Measurements from ENCODE around the gene HAL.
"Not testable (repeated sequence)": the region's sequence is repeated elsewhere in the genome, so short reads cannot be mapped to it uniquely, and the experiment has no call there.

The HAL gene

DNA sequence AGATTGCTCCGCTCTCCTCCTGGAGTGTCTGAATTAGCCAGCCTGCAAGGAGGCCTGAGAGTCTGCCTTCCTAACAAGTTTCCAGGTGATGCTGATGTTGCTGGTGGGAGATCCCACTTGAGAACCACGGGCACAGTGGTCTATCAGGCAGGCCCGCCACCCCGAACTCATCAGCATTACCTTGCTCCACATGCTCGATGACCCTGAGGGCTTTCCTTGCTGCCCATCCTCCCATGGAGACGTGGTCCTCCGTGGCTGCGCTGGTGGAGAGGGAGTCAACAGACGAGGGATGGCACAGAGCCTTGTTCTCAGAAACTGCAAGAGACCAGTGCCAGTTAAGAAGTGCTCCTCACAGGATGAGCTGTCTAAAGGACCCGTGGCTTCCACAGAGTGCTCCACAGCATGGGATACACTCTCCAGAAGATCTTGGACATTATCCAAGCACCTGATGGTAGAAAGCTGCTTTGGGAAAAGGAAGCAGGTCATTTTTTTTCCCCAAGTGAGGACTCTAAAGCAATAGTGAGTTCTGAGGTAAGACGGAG lies 18.3 kb downstream of the HAL start:
- no peak for DNase-seq (ENCODE audit: low read depth)
- H3K4me3 ChIP-seq (ENCODE audit: low read depth, low read length): no peak overlapping the region
- TF ChIP-seq, protein P1, sequence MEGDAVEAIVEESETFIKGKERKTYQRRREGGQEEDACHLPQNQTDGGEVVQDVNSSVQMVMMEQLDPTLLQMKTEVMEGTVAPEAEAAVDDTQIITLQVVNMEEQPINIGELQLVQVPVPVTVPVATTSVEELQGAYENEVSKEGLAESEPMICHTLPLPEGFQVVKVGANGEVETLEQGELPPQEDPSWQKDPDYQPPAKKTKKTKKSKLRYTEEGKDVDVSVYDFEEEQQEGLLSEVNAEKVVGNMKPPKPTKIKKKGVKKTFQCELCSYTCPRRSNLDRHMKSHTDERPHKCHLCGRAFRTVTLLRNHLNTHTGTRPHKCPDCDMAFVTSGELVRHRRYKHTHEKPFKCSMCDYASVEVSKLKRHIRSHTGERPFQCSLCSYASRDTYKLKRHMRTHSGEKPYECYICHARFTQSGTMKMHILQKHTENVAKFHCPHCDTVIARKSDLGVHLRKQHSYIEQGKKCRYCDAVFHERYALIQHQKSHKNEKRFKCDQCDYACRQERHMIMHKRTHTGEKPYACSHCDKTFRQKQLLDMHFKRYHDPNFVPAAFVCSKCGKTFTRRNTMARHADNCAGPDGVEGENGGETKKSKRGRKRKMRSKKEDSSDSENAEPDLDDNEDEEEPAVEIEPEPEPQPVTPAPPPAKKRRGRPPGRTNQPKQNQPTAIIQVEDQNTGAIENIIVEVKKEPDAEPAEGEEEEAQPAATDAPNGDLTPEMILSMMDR (IDR thresholded peaks at IDR 0.05; ENCODE audit: insufficient read depth, low read depth, low read length, missing control alignments): no peak

DNA sequence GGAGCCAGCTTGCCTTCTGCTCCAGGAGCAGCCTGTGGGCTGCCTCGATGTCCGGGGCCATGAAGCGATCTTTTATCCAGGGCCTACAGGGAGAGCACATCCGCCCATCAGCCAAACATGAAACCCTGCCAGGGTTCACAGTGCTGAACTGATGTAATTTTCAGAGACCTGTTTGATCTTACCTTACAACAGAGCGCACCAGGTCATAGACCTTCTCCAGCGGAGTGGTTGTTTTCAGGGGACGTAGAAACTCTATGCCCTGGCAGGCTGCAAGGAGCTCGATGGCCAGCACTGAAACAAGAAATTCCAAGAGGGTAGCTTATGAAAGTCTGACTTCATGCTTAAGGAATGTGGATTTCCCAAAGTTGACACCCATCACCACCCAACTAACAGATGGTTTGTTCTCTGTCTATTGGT lies 19.7 kb downstream of the HAL start:
- TF ChIP-seq, protein P1 (IDR thresholded peaks at IDR 0.05; ENCODE audit: insufficient read depth, low read depth, low read length, missing control alignments): no peak
- H3K4me3 ChIP-seq (ENCODE audit: low read depth, low read length): no peak overlapping the region
- DNase-seq (ENCODE audit: low read depth): no peak

DNA sequence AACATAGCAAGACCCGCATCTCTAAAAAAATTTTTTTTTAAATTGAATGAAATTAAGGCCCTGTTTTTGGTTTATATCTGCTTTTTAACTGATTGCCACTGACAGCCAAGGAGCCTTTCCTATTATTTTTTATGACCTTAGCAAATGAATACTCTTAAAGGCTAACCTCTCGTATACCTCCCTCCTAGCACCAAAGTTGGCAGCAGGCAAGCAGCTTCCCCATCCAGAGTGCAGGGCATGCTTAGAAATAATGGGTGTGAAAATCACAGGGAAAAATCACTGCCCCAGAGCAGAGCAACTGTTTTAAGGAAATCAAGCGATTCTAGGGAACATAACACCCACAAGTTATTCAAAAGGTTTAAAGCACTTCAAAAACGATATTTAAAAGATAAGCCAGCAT lies 20.7 kb downstream of the HAL start:
- TF ChIP-seq, protein P1 (IDR thresholded peaks at IDR 0.05; ENCODE audit: insufficient read depth, low read depth, low read length, missing control alignments): no peak
- no peak for DNase-seq (ENCODE audit: low read depth)
- no peak overlapping the region for H3K4me3 ChIP-seq (ENCODE audit: low read depth, low read length)

DNA sequence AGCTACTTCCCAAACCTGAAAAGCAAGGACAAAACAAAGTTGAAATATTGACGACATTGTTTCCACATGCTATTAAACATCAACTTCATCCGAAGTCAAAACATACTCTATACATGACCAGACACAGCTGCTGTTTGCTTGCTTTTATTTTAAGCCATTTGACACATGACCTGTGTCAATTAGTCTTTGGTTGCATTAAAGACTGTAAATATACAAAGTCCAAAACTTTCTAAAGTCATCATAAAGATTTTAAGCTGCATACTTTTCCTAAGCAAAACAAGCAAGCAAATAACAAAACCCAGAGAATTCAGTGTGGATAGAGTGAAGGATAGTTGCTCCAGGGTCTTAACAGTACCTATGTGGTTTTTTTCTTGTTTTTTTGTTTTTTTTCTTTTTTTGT lies 21.8 kb downstream of the HAL start:
- TF ChIP-seq, protein P1 (IDR thresholded peaks at IDR 0.05; ENCODE audit: insufficient read depth, low read depth, low read length, missing control alignments): no peak
- H3K4me3 ChIP-seq (ENCODE audit: low read depth, low read length): no peak overlapping the region
- no peak for DNase-seq (ENCODE audit: low read depth)

DNA sequence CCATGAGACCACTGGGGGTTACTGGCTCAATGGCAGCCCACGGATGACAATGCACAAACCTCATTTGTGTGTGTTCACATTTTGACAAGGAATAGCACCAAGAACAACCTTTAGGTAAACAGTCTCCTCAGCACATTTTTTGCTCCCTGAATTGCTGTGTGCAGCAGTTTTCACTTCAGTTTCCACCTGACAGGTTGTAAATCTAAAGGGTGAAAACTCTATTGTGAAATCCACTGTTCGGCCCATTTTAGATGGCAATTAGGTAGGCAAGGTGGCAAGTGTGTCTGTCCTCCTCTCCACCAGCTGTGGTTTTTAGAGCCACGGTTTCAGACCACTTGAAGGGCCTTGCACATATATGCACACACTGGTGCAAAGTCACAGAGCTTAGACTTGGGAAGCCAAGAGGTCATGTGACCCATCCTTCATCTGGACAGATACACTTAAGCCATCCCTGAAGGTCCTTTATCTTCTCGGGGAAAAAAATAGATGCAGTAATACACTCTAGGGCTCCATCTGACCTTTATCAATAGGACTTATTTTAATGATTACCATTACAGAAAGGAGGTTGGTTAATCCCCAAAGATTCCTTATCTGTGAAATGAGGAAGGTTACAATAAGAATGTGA lies 23.2 kb downstream of the HAL start:
- TF ChIP-seq, protein P1 (IDR thresholded peaks at IDR 0.05; ENCODE audit: insufficient read depth, low read depth, low read length, missing control alignments): no peak
- DNase-seq (ENCODE audit: low read depth): no peak
- no peak overlapping the region for H3K4me3 ChIP-seq (ENCODE audit: low read depth, low read length)

DNA sequence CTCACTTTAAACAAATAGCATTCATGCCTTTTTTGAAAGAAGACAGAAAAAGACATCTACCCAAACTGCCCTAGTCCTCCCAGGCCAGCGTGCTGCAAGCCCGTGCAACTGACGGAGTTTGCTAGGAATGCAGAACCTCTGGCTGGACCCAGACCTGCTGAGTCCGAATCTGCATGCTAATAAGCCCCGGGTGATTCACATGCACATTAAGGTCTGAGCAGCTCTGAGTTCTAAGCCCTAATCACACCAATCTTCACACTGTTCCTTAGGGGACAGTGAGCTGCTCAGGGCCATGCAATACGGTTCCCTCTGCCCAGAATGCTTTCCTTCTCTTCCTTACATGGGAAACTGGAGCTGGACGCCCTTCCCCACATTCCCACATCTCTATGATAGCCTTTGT lies 25.2 kb downstream of the HAL start:
- no peak overlapping the region for H3K4me3 ChIP-seq (ENCODE audit: low read depth, low read length)
- TF ChIP-seq, protein P1 (IDR thresholded peaks at IDR 0.05; ENCODE audit: insufficient read depth, low read depth, low read length, missing control alignments): no peak
- DNase-seq (ENCODE audit: low read depth): no peak

DNA sequence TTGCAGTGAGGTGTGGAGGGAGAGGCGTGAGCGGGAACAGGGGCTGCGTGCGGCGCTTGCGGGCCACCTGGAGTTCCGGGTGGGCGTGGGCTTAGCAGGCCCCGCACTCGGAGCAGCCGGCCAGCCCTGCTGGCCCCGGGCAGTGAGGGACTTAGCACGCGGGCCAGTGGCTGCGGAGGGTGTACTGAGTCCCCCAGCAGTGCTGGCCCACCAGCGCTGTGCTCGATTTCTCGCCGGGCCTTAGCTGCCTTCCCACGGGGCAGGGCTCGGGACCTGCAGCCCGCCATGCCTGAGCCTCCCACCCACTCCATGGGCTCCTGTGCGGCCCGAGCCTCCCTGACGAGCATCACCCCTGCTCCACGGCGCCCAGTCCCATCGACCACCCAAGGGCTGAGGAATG lies 27.0 kb downstream of the HAL start:
- H3K4me3 ChIP-seq (ENCODE audit: low read depth, low read length); DNase-seq (ENCODE audit: low read depth): not testable (repeated sequence)
